Neuronal stem cell (in vitro differentiated cells): ENCODE measurements around the gene PLS1.
"Not testable (repeated sequence)": the region's sequence is repeated elsewhere in the genome, so short reads cannot be mapped to it uniquely, and the experiment has no call there.

Source experiments
- DNase-seq: peaks from one replicate; pipeline ENCODE4 v3.0.0-alpha.2; 2013; ENCODE audit warnings: low spot score
- H2AFZ ChIP-seq: one replicate; pipeline ENCODE4 v1.6.1; 2013; ENCODE audit warnings: mild to moderate bottlenecking, low read length, inconsistent platforms
- H2AK5ac ChIP-seq: 2 replicates; pipeline ENCODE4 v1.6.1; 2013; ENCODE audit warnings: low read depth, mild to moderate bottlenecking, inconsistent platforms, low read length, moderate library complexity, mixed read lengths
- H2BK120ac ChIP-seq: 2 replicates; pipeline ENCODE4 v1.6.1; 2013; ENCODE audit warnings: low read depth, mild to moderate bottlenecking, inconsistent platforms, low read length, moderate library complexity, mixed read lengths
- H2BK12ac ChIP-seq: one replicate; pipeline ENCODE4 v1.6.1; 2013; ENCODE audit warnings: low read length, inconsistent platforms
- H2BK15ac ChIP-seq: 2 replicates; pipeline ENCODE4 v1.6.1; 2013; ENCODE audit warnings: mild to moderate bottlenecking, low read length, inconsistent platforms, mixed read lengths
- H2BK5ac ChIP-seq: one replicate; pipeline ENCODE4 v1.6.1; 2013; ENCODE audit warnings: inconsistent platforms, mild to moderate bottlenecking, low read length, moderate library complexity
- H3K14ac ChIP-seq: one replicate; pipeline ENCODE4 v1.6.1; 2013; ENCODE audit warnings: low read length, inconsistent platforms
- H3K18ac ChIP-seq: 2 replicates; pipeline ENCODE4 v1.6.1; 2013; ENCODE audit warnings: low read length, inconsistent platforms
- H3K23ac ChIP-seq: 2 replicates; pipeline ENCODE4 v1.6.1; 2013; ENCODE audit warnings: low read depth, mild to moderate bottlenecking, mixed read lengths, low read length, inconsistent platforms; ENCODE audit not compliant: poor library complexity
- H3K27ac ChIP-seq: replicated peaks from 3 replicates; pipeline ENCODE4 v1.5.1; 2013; ENCODE audit warnings: low read length, inconsistent platforms
- H3K27me3 ChIP-seq, 3 experiments: 2 replicates each; pipeline ENCODE4 v1.6.1; 2013; ENCODE audit warnings: low read length in 3 of 3, mild to moderate bottlenecking in 2 of 3, inconsistent platforms in 1 of 3, low read depth in 1 of 3, mixed read lengths in 1 of 3, moderate library complexity in 1 of 3; ENCODE audit not compliant: control insufficient read depth in 3 of 3, insufficient read depth in 3 of 3
- H3K36me3 ChIP-seq, 2 donors: replicated peaks in 1 of 2; 2 replicates each; pipeline ENCODE4 v1.6.1; 2013; ENCODE audit warnings: low read length in 2 of 2; ENCODE audit not compliant: control insufficient read depth in 2 of 2, insufficient read depth in 2 of 2
- H3K4ac ChIP-seq: 2 replicates; pipeline ENCODE4 v1.6.1; 2013; ENCODE audit warnings: inconsistent platforms, mild to moderate bottlenecking, low read length, moderate library complexity
- H3K4me1 ChIP-seq, 2 donors: 1 replicate in 1 of 2; 2 replicates in 1 of 2; pipeline ENCODE4 v1.6.1; 2013; ENCODE audit warnings: low read length in 2 of 2, low read depth in 1 of 2; ENCODE audit not compliant: control insufficient read depth in 2 of 2, insufficient read depth in 1 of 2
- H3K4me2 ChIP-seq: one replicate; pipeline ENCODE4 v1.6.1; 2013; ENCODE audit warnings: mild to moderate bottlenecking, low read length, inconsistent platforms; ENCODE audit not compliant: insufficient read depth, poor library complexity, severe bottlenecking
- H3K4me3 ChIP-seq, 2 donors: 2 replicates each; pipeline ENCODE4 v1.5.1; 2013; ENCODE audit warnings: low read length in 2 of 2, mild to moderate bottlenecking in 2 of 2, inconsistent platforms in 1 of 2, moderate library complexity in 1 of 2
- H3K79me1 ChIP-seq: one replicate; pipeline ENCODE4 v1.6.1; 2013; ENCODE audit warnings: low read depth, mild to moderate bottlenecking, inconsistent platforms, low read length, moderate library complexity
- H3K9ac ChIP-seq: one replicate; pipeline ENCODE4 v1.6.1; 2013; ENCODE audit warnings: mild to moderate bottlenecking, low read depth, low read length, inconsistent platforms; ENCODE audit not compliant: poor library complexity
- H3K9me3 ChIP-seq, 2 donors: replicated peaks in 1 of 2; 2 replicates each; pipeline versions ENCODE3 to v1.6.1; 2013; ENCODE audit warnings: low read length in 2 of 2, mild to moderate bottlenecking in 2 of 2, inconsistent platforms in 1 of 2, low read depth in 1 of 2, mixed read lengths in 1 of 2, moderate library complexity in 1 of 2; ENCODE audit not compliant: control insufficient read depth in 2 of 2, insufficient read depth in 1 of 2
- H4K8ac ChIP-seq: one replicate; pipeline ENCODE4 v1.6.1; 2013; ENCODE audit warnings: low read depth, mild to moderate bottlenecking, inconsistent platforms, low read length, moderate library complexity
- H4K91ac ChIP-seq: one replicate; pipeline ENCODE4 v1.6.1; 2013; ENCODE audit warnings: low read length, low read depth, mild to moderate bottlenecking, inconsistent platforms; ENCODE audit not compliant: poor library complexity
- WGBS, 2 donors: extraction: QIAGEN DNeasy Blood & Tissue Kit; methylation state at CpG; one replicate each; pipeline ENCODE4 v1.1.7; 2013; ENCODE audit warnings: missing lambda C conversion rate in 2 of 2, mixed read lengths in 1 of 2; ENCODE audit not compliant: insufficient read length in 2 of 2, insufficient replicate concordance in 1 of 2; ENCODE audit errors: extremely low coverage in 2 of 2; 5-methylcytosine and 5-hydroxymethylcytosine counted together

PLS1 gene

GRCh38 chr3:142577696-142578328, 18.4 kb upstream of the PLS1 start:
- no peak overlapping the region for H2BK120ac ChIP-seq
- no peak overlapping the region for H2BK12ac ChIP-seq
- no peak for DNase-seq
- no peaks in the 10 kb centered on the region for H3K27me3 ChIP-seq
- no peak overlapping the region for H2BK15ac ChIP-seq
- no peak overlapping the region for H2AK5ac ChIP-seq
- H3K36me3 ChIP-seq: peaks cover 0 to 7% of the 10 kb centered on the region in 2 donors
- no peak overlapping the region for H4K8ac ChIP-seq
- WGBS, 2 donors: no CpG with 5 or more reads among the region's 12 CpGs
- H3K14ac ChIP-seq: no peak overlapping the region
- H3K9me3 ChIP-seq: no peaks in the 10 kb centered on the region
- H2AFZ ChIP-seq: peak overlapping the region; percentile 89
- no peak overlapping the region for H3K27ac ChIP-seq
- H3K9ac ChIP-seq: no peak overlapping the region
- H3K4me2 ChIP-seq: peak overlapping the region; percentile 80
- H3K4me3 ChIP-seq: peak overlapping the region; percentile 81 to 95
- H3K79me1 ChIP-seq: no peaks in the 10 kb centered on the region
- H2BK5ac ChIP-seq: no peak overlapping the region
- H3K4me1 ChIP-seq: peaks cover 0 to 5% of the 10 kb centered on the region in 2 donors
- H4K91ac ChIP-seq: no peak overlapping the region
- H3K23ac ChIP-seq: no peak overlapping the region
- no peak overlapping the region for H3K18ac ChIP-seq
- H3K4ac ChIP-seq: no peak overlapping the region

GRCh38 chr3:142578329-142579223, 17.6 kb upstream of the PLS1 start, which contains the start of gene ATR:
Gene ATR (minus strand): TSS chr3:142578733. CDS start chr3:142578704, 29 bp downstream.
- H3K4me1 ChIP-seq: peaks cover 0 to 5% of the 10 kb centered on the region in 2 donors
- peak within 1 kb of the TSS; percentile 30 for H3K4ac ChIP-seq
- peak within 1 kb of the TSS; percentile 94 for H3K23ac ChIP-seq
- peaks cover 0 to 7% of the 10 kb centered on the region in 2 donors for H3K36me3 ChIP-seq
- no peak within 1 kb of the TSS for H2BK15ac ChIP-seq
- H2AK5ac ChIP-seq: no peak within 1 kb of the TSS
- H3K4me3 ChIP-seq: peak within 1 kb of the TSS; percentile 81 to 95
- H3K18ac ChIP-seq: peak within 1 kb of the TSS; percentile 94
- DNase-seq: peak; percentile 88
- peak within 1 kb of the TSS; percentile 89 for H2AFZ ChIP-seq
- H4K8ac ChIP-seq: no peak within 1 kb of the TSS
- H4K91ac ChIP-seq: no peak within 1 kb of the TSS
- peak within 1 kb of the TSS; percentile 91 for H3K9ac ChIP-seq
- H3K14ac ChIP-seq: no peak within 1 kb of the TSS
- H2BK120ac ChIP-seq: no peak within 1 kb of the TSS
- H3K79me1 ChIP-seq: no peaks in the 10 kb centered on the region
- no peak within 1 kb of the TSS for H2BK5ac ChIP-seq
- H3K27ac ChIP-seq: peak within 1 kb of the TSS; percentile 32
- H3K4me2 ChIP-seq: peak within 1 kb of the TSS; percentile 80
- no peaks in the 10 kb centered on the region for H3K9me3 ChIP-seq
- WGBS, 2 donors: no CpG with 5 or more reads among the region's 65 CpGs
- no peak within 1 kb of the TSS for H2BK12ac ChIP-seq
- no peaks in the 10 kb centered on the region for H3K27me3 ChIP-seq

- no peak overlapping the region for H3K27ac ChIP-seq
- H2AK5ac ChIP-seq: no peak overlapping the region
- no CpG with 5 or more reads among the region's 1 CpG for WGBS, 2 donors
Observed at GRCh38 chr3:142580061-142580423, 16.2 kb upstream of the PLS1 start.

GRCh38 chr3:142581070-142581469, 15.1 kb upstream of the PLS1 start:
- no CpG with 5 or more reads among the region's 11 CpGs for WGBS, 2 donors
- not testable (repeated sequence) for DNase-seq

More at GRCh38 chr3:142580061-142580423, 16.2 kb upstream of the PLS1 start:
- Histone ChIP-seq H3K23ac (no peak overlapping the region), H3K18ac (no peak overlapping the region), H2BK120ac (no peak overlapping the region), H3K4me1 (peaks cover 0 to 4% of the 10 kb centered on the region in 2 donors), H3K4ac (no peak overlapping the region), H2BK15ac (no peak overlapping the region), H3K9ac (no peak overlapping the region), H3K14ac (no peak overlapping the region), H3K4me2 (no peak overlapping the region), H2BK12ac (no peak overlapping the region), H4K8ac (no peak overlapping the region), H2BK5ac (no peak overlapping the region), H3K9me3 (peaks cover 0 to 3% of the 10 kb centered on the region in 2 donors), H3K27me3 (no peaks in the 10 kb centered on the region), H2AFZ (no peak overlapping the region), H3K36me3 (peaks cover 0 to 7% of the 10 kb centered on the region in 2 donors), H3K79me1 (no peaks in the 10 kb centered on the region), H4K91ac (no peak overlapping the region), H3K4me3 (no peak overlapping the region)
- no peak for DNase-seq

More at GRCh38 chr3:142581070-142581469, 15.1 kb upstream of the PLS1 start:
- not testable (repeated sequence) for H3K4me3 ChIP-seq, H3K18ac ChIP-seq, H4K91ac ChIP-seq, H3K9ac ChIP-seq, H3K36me3 ChIP-seq, H3K27ac ChIP-seq, H3K14ac ChIP-seq, H2BK5ac ChIP-seq, H2AK5ac ChIP-seq, H2BK120ac ChIP-seq, H3K4ac ChIP-seq, H3K79me1 ChIP-seq, H3K27me3 ChIP-seq, H3K4me1 ChIP-seq, H2BK15ac ChIP-seq, H3K9me3 ChIP-seq, H2BK12ac ChIP-seq, H4K8ac ChIP-seq, H3K23ac ChIP-seq, H3K4me2 ChIP-seq, H2AFZ ChIP-seq
